ENCODE data around the gene SASH1. TPM values are rescaled to one million over a fixed set of nuclear protein-coding genes. Genes with fewer than 3 reads are reported as not detected.

Gene SASH1
- polyA plus RNA-seq, 1 experiment, result 32.2 TPM

GRCh38 chr6:148446681-148447080 lies 104.0 kb downstream of the SASH1 start:
- CTCF ChIA-PET, result interaction anchor here (1.0 to 1.4 kb wide), 2 partner anchors 11 to 16 kb away, joined by 4 to 6 read pairs; no protein-coding TSS in a partner anchor
- DNase-seq (ENCODE audit: low read depth), result no peak

DNA sequence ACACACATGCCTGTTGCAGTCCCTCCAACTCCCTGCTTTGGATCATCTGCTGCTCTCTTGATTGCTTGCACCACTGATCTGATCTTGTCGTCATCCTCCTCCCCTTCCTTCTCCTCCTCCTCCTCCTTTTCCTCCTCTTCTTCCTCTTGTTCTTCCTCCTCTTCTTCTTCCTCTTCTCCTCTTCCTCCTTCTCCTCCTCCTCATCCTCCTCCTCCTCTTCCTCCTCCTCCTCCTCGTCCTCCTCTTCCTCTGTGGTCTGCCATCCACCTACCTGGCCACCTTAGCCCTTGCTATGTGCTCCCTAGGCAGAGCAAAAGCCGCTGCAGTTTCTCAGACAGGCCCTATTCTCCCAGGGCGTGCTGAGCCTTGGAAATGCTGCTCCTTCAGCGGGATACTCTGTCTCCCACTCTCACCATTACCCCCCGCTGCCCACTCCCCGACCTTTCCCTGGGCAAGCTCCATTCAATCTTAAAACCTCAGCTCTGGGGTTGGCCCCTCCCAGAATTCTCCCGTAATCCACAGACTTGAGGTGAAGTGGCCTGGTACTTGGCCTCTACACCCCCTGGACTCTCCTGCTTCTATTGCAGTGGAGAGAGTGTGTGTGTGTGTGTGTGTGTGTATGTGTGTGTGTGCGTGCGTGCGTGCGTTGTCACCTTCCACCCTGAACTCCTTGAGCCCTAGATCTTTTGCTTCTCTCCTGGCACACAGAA lies 105.0 kb downstream of the SASH1 start:
- H3K36me3 ChIP-seq (ENCODE audit: control insufficient read depth, insufficient read depth, low read length), result peaks cover 5% of the 10 kb centered on the region; the same call in 1 of the 2 replicates
- ChIA-PET POLR2A (no interaction called here), CTCF (no interaction called here)
- no peak for TF ChIP-seq CTCF (IDR thresholded peaks at IDR 0.05; ENCODE audit: insufficient read depth, low read depth, low read length)
- H3K27me3 ChIP-seq (ENCODE audit: control insufficient read depth, insufficient read depth, low read length), result no peaks in the 10 kb centered on the region
- no peak overlapping the region for H3K4me3 ChIP-seq (ENCODE audit: low read depth, low read length)
- no peak for DNase-seq (ENCODE audit: low read depth)

More at GRCh38 chr6:148446681-148447080, 104.0 kb downstream of the SASH1 start:
- Histone ChIP-seq H3K4me3 (ENCODE audit: low read depth, low read length) (no peak overlapping the region), H3K36me3 (ENCODE audit: control insufficient read depth, insufficient read depth, low read length) (peaks cover 4% of the 10 kb centered on the region; the same call in 1 of the 2 replicates), H3K27me3 (ENCODE audit: control insufficient read depth, insufficient read depth, low read length) (no peaks in the 10 kb centered on the region)
- POLR2A ChIA-PET, result no interaction called here
- TF ChIP-seq CTCF (IDR thresholded peaks at IDR 0.05; ENCODE audit: insufficient read depth, low read depth, low read length), result no peak

GRCh38 chr6:148448369-148449012 lies 105.9 kb downstream of the SASH1 start:
- Histone ChIP-seq H3K4me3 (ENCODE audit: low read depth, low read length) (no peak overlapping the region), H3K36me3 (ENCODE audit: control insufficient read depth, insufficient read depth, low read length) (peaks cover 7% of the 10 kb centered on the region), H3K27me3 (ENCODE audit: control insufficient read depth, insufficient read depth, low read length) (no peaks in the 10 kb centered on the region)
- no peak for DNase-seq (ENCODE audit: low read depth)
- ChIA-PET POLR2A (no interaction called here), CTCF (interaction anchor here (0.6 kb wide), 1 partner anchor 166 kb away, joined by 3 read pairs; no protein-coding TSS in a partner anchor)
- no peak for TF ChIP-seq CTCF (IDR thresholded peaks at IDR 0.05; ENCODE audit: insufficient read depth, low read depth, low read length)

- ChIA-PET POLR2A (no interaction called here), CTCF (interaction anchor here (1.3 kb wide), 1 partner anchor 271 kb away, joined by 3 read pairs; no protein-coding TSS in a partner anchor)
- Histone ChIP-seq H3K36me3 (ENCODE audit: control insufficient read depth, insufficient read depth, low read length) (peaks cover 12% of the 10 kb centered on the region), H3K27me3 (ENCODE audit: control insufficient read depth, insufficient read depth, low read length) (no peaks in the 10 kb centered on the region), H3K4me3 (ENCODE audit: low read depth, low read length) (no peak overlapping the region)
- TF ChIP-seq CTCF (IDR thresholded peaks at IDR 0.05; ENCODE audit: insufficient read depth, low read depth, low read length), result no peak
- no peak for DNase-seq (ENCODE audit: low read depth)
Observed at GRCh38 chr6:148450866-148451265, 108.2 kb downstream of the SASH1 start.

DNA sequence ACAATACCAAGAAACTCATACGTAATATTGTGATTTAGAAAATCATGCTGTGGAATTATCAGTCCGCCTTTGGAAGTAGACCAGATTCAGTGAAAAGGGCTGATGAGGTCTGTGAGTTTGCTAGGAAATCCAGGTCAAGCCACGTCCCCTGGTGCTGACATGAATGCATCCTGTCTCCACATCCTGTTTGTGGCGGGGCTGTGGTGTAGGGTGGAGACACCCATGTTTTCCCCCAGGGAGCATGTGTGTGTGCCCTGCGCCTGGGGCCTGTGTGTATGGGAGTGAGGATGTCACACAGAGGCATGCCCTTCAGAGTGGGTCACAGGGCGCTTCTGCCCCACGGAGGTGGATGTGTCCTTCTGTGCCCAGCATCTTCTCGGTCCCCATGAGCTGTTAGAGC lies 109.1 kb downstream of the SASH1 start:
- ChIA-PET POLR2A (no interaction called here), CTCF (interaction anchor here (1.3 to 1.8 kb wide), 3 partner anchors 14 to 274 kb away, joined by 3 to 5 read pairs (median 5); no protein-coding TSS in a partner anchor)
- Histone ChIP-seq H3K36me3 (ENCODE audit: control insufficient read depth, insufficient read depth, low read length) (peaks cover 12% of the 10 kb centered on the region), H3K4me3 (ENCODE audit: low read depth, low read length) (no peak overlapping the region), H3K27me3 (ENCODE audit: control insufficient read depth, insufficient read depth, low read length) (no peaks in the 10 kb centered on the region)
- TF ChIP-seq CTCF (IDR thresholded peaks at IDR 0.05; ENCODE audit: insufficient read depth, low read depth, low read length), result no peak
- DNase-seq (ENCODE audit: low read depth), result no peak

Measured in BJ (cell line).